Central memory CD8-positive, alpha-beta T cell (primary cell): ENCODE data around the gene SORCS2.

Experiments used
- ATAC-seq: fragments of 150-1000 bp; cut with Tn5 transposase; replicated peaks from 2 replicates; pipeline ENCODE4 v1.10.0; 2022; ENCODE audit warnings: mild to moderate bottlenecking, moderate FRiP score, moderate number of reproducible peaks; ENCODE audit not compliant: poor library complexity, severe bottlenecking; ENCODE audit errors: extremely low read depth
- DNase-seq, 2 donors: peaks; one replicate each; pipeline ENCODE4 v3.0.0; 2021; ENCODE audit warnings: low spot score in 2 of 2
- H3K27ac Mint-ChIP-seq: one replicate; pipeline ENCODE4 v1.8.0; 2022; ENCODE audit warnings: low read depth, mild to moderate bottlenecking, moderate library complexity, mixed read lengths
- H3K27me3 Mint-ChIP-seq: one replicate; pipeline ENCODE4 v1.8.0; 2022; ENCODE audit warnings: mixed read lengths
- H3K36me3 Mint-ChIP-seq: one replicate; pipeline ENCODE4 v1.8.0; 2022; ENCODE audit warnings: mild to moderate bottlenecking, moderate library complexity, mixed read lengths; ENCODE audit not compliant: insufficient read depth
- H3K4me1 Mint-ChIP-seq: one replicate; pipeline ENCODE4 v1.8.0; 2022; ENCODE audit warnings: mixed read lengths
- H3K4me3 Mint-ChIP-seq: one replicate; pipeline ENCODE4 v1.8.0; 2022; ENCODE audit warnings: mild to moderate bottlenecking, moderate library complexity, mixed read lengths
- H3K9me3 Mint-ChIP-seq: one replicate; pipeline ENCODE4 v1.8.0; 2022; ENCODE audit warnings: mixed read lengths

Gene SORCS2

DNA sequence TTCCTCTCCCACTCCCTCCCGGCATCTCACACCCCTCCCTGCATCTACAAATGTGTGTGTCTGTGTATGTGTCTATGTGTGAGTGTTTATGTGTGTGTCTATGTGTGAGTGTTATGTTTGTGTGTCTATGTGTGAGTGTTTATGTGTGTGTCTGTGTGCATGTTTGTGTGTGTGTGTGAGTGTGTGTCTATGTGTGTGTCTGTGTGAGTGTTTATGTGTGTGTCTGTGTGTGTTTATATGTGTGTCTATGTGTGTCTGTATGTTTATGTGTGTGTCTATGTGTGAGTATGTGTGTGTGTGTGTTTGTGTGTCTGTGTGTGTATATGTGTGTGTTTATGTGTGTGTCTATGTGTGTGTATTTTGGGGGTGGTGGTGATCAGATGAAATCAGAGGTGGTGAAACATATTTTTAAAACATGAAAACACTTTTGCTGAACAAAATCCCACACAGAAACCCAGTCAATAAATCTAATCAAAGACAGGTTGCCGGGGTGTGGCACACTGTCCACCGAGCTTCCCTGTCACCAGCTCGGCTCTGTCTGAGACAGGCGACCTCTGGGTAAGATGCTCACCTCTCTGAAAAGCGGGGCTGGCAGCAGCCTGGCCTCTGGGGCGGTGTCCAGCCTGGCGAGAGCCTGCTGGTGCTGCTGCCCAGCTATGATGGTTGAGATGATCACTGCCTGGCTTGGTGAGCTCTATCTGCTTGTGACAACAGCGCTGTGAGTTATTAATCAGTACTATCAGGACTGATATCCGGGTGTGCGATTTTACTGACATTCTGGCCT is 429.1 kb downstream of the SORCS2 start:
- Mint-ChIP-seq H3K4me1 (no peaks in the 10 kb centered on the region), H3K27ac (no peak overlapping the region), H3K4me3 (no peak overlapping the region), H3K36me3 (no peaks in the 10 kb centered on the region), H3K9me3 (no peaks in the 10 kb centered on the region), H3K27me3 (peaks cover 11% of the 10 kb centered on the region)
- ATAC-seq (no peak), DNase-seq (no peak)

DNA sequence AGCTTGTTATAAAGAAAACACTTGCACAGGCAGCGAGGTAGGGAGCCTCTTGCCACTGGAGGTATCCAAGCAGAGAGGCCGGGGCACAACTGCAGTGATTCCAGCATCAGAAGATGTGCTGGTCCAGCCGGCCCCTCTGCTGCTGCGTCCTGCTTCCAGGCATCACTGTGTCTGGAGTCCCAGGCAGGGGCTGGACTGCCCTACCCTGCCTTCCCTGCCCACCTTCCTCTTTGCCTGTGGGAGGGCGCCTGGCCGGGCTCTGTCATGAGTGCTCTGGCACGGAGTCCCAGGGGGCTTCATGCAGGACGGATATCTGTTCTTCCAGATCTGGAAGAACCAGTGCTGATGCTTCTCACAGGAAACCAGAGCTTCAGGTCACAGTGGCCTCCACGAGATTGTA is 430.0 kb downstream of the SORCS2 start:
- no peak for DNase-seq
- Mint-ChIP-seq H3K4me3 (no peak overlapping the region), H3K4me1 (no peaks in the 10 kb centered on the region), H3K9me3 (no peaks in the 10 kb centered on the region), H3K27ac (no peak overlapping the region), H3K36me3 (no peaks in the 10 kb centered on the region), H3K27me3 (peaks cover 11% of the 10 kb centered on the region)
- no peak for ATAC-seq

DNA sequence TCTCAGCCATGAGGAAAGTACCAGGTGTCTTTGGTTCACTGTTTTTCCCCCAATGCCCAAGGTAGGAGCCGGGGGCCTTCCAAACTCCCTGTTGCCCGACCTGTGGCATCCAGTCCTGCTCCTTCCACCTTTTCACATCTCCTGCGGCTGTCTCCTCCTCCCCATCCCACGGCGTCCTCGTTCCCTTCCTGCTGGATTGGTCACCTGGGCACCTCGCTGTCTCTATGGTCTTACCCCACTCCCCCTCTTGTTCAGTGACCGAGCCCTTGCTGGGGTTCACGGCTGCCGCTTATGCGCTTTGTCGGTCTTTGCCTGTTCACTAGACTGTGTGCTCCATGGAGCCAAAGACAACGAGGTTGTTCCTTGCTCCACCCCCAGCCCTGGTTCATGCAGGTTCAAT is 431.1 kb downstream of the SORCS2 start:
- no peak overlapping the region for H3K27ac Mint-ChIP-seq
- no peaks in the 10 kb centered on the region for H3K9me3 Mint-ChIP-seq
- H3K4me3 Mint-ChIP-seq: no peak overlapping the region
- no peaks in the 10 kb centered on the region for H3K4me1 Mint-ChIP-seq
- peaks cover 11% of the 10 kb centered on the region for H3K27me3 Mint-ChIP-seq
- no peaks in the 10 kb centered on the region for H3K36me3 Mint-ChIP-seq
- no peak for ATAC-seq
- DNase-seq: no peak

DNA sequence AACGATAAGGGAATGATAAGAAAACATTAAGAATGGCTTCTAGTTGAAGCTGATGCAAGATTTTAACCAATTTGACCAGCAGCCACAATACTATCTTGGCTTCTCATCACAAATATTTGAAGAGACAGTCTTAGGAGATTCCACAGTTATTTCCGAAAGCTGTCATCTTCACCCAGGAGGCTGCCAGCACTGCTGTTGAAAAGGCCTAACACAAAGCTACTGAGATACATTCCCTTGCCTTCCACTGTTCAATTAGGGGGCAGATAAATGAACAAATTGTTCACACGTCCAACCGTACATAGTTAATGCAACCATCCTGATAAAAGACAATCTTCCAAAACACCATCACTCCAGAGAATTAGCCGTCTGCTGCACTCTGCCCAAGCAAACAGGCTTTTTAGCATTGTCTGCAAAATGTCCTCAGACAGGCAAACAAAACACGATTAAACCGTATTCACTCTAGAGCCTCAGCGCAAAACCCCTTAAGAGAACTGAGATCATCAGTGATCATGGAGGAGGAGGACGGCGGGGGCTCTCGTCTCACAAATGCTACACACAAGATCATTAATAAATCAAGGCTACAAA is 432.1 kb downstream of the SORCS2 start:
- ATAC-seq: no peak
- Mint-ChIP-seq H3K27ac (no peak overlapping the region), H3K4me1 (no peaks in the 10 kb centered on the region), H3K4me3 (no peak overlapping the region), H3K9me3 (no peaks in the 10 kb centered on the region), H3K27me3 (peaks cover 11% of the 10 kb centered on the region), H3K36me3 (no peaks in the 10 kb centered on the region)
- no peak for DNase-seq

DNA sequence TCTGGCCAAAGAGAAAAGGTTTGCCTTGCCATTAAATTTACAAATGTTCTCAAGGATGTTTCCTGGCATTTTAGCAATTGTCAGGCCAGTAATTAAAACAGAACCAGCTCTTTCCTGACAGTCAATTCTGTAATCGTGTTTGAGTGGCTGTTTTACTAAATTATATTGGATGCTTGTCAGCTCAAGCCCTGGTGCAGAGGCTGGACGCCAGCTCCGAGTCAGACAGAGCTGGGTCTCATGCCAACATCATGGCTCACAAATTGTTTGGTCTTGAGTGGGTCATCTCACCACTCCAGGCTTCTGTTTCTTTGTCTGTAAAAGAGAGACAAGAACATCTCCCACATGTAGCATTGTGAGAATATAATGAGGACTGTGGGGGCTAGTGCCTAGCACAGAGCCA is 432.7 kb downstream of the SORCS2 start:
- Mint-ChIP-seq H3K4me1 (no peaks in the 10 kb centered on the region), H3K27ac (no peak overlapping the region), H3K9me3 (no peaks in the 10 kb centered on the region), H3K4me3 (no peak overlapping the region), H3K36me3 (no peaks in the 10 kb centered on the region), H3K27me3 (peaks cover 11% of the 10 kb centered on the region)
- ATAC-seq (no peak), DNase-seq (no peak)

DNA sequence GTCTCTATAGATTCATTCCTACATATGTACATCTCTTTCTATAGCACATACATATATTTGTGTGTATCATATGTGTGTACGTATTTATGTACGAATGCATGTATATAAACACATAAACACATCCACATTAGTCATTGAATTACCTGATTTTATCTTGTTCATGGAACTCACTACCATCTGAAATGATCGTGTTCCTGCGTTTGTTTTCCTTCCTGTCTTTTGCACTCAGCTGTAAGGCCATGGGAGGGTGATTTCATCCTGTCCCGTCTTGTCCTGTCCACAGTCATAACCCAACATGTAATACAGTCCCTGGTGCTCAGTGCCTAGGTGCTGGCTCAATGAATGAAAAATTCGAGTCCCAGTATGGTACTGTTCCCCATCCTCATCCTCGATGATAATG is 434.2 kb downstream of the SORCS2 start:
- no peak overlapping the region for H3K27ac Mint-ChIP-seq
- ATAC-seq (no peak), DNase-seq (no peak)
- no peak overlapping the region for H3K4me3 Mint-ChIP-seq
- peaks cover 20% of the 10 kb centered on the region for H3K27me3 Mint-ChIP-seq
- no peaks in the 10 kb centered on the region for H3K36me3 Mint-ChIP-seq
- H3K9me3 Mint-ChIP-seq: no peaks in the 10 kb centered on the region
- H3K4me1 Mint-ChIP-seq: no peaks in the 10 kb centered on the region

DNA sequence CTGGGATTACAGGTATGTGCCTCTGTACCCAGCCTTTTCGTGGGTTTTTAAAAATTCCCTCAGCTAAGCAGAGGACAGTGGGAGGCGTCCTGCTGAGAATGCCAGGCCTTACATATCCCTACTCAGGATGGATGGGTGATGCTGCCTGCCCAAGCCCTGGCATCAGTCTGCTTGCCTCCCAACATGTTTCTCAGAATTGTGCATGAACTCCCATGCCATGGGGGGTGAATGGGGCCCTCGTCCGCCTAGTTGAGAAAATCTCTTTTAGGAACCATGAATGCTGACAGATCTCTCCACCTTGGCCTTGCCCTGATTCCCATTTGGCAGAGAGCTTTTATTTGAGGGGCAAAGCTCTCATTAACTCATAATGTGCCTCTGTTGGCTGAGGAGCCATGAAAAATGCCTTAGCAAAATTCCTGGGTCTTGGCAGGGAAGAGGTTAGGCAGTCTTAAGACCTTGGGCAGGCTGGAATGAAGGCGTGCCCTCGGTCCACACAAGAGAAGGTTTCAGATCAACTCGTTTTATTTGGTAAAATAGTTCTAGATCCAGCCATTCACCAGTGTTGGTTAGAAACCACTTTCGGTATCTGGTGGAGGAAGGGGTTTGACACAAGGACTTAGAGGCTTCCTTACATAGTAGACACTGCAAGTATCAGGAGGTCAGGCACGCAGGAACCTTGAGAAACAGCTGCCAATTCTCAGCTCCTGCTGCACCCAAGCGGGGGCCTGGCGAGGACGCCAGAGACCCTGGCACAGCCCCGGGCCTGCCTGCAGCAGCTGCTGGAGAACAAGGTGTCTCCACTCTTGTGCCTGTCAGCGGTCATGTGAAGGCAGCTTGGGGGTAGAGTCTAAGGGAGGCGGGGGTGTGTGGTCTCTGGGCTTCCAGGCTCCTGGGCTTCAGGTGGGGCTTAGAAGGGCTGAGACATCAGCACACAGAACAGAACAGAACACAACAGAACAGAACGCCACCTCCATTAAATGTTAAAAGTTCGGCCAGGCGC is 435.2 kb downstream of the SORCS2 start:
- no peak for ATAC-seq
- no peak overlapping the region for H3K4me3 Mint-ChIP-seq

DNA sequence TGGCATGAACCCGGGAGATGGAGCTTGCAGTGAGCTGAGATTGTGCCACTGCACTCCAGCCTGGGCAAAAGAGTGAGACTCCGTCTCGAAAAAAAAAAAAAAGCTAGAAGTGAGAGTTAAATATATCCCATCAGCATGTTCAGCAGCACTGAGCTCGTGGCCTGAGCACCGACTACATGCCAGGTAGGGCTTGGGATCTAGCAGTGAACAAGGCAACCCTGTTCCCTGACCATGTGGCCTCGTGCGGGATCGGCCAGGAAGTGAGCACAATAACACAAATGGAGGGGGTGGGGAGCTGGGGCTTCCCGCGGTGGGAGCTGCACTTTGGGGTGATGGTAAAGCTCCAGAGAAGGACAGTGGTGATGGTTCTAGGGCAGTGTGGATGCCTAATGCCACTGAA is 436.1 kb downstream of the SORCS2 start:
- Mint-ChIP-seq H3K27ac (no peak overlapping the region), H3K9me3 (no peaks in the 10 kb centered on the region), H3K27me3 (peaks cover 35% of the 10 kb centered on the region), H3K4me1 (no peaks in the 10 kb centered on the region), H3K36me3 (no peaks in the 10 kb centered on the region), H3K4me3 (no peak overlapping the region)
- no peak for DNase-seq
- no peak for ATAC-seq

More for the DNA sequence above, 435.2 kb downstream of the SORCS2 start:
- DNase-seq: no peak
- no peak overlapping the region for H3K27ac Mint-ChIP-seq
- H3K36me3 Mint-ChIP-seq: no peaks in the 10 kb centered on the region
- H3K9me3 Mint-ChIP-seq: no peaks in the 10 kb centered on the region
- H3K27me3 Mint-ChIP-seq: peaks cover 30% of the 10 kb centered on the region
- no peaks in the 10 kb centered on the region for H3K4me1 Mint-ChIP-seq

DNA sequence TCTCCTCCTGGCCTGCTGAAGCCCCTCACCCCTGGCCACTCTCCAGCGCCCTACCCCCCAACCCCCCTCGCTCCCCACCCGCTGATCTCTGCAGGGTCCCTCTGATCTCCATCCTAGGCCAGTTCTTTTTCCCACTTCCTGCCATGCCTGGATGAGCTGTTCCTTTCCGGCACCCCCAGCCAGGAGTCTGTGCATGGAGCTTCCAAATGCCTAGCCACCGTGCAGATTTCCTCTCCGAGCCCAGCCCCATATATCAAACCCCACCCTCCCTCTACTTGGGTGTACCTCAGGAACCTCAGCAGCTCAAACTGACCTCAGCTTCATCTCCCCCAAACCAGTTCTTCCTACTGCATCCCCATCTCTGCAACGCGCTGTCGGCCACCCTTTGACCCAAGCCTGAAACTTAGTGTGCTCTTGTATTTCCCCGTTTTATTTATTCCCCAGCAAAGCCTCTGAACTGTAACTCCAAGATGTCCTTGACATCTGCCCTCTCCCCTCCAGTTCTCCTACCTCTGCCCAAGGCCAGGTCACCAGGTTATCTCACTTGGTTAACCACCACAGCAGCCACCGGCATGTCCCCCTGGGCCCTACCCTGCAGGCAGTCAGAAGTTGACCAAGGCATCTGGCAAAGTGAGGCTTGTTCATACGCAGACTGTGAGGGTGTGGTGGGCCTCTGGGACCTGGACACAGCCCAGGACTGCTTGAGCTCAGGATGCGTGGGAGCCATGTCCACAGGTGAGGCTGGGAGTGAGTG is 437.3 kb downstream of the SORCS2 start:
- DNase-seq: no peak
- no peaks in the 10 kb centered on the region for H3K36me3 Mint-ChIP-seq
- no peak overlapping the region for H3K27ac Mint-ChIP-seq
- H3K4me1 Mint-ChIP-seq: peaks cover 3% of the 10 kb centered on the region
- ATAC-seq: no peak
- peaks cover 33% of the 10 kb centered on the region for H3K27me3 Mint-ChIP-seq
- H3K9me3 Mint-ChIP-seq: no peaks in the 10 kb centered on the region
- H3K4me3 Mint-ChIP-seq: no peak overlapping the region

DNA sequence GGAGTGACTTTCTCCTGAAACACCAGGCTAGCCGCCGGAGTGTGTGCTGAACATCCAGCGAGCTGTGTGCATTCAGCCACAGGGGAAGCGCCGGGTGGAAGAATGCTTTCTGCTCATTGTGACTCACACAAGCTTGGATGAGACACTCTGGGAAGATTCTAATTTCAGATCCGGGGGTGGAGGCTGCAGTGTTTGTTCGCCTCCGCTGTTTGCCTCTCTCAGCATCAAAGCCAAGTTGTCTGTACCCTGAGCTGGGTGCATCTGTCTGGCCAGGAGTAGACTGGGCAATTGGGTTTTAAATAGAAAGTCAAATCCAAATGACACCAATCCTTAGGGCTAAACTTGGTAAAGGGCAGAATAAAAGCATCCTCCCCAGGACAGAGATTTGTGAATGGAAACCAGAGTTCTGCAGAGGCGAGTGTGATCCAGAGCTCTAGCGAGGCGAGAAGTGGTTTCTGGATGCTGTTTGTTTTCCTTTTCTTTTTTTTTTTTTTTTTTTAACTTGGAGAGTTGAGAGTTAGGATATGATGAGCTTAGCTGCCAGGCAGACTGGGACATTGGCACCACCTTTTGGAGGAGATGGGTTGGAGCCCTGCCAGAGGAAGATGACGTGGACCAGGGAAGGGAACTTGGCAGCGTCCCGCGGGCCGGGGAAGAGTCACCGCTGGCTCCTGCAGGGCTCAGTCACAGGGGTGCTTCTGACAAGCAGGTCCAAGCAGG is 438.4 kb downstream of the SORCS2 start:
- Mint-ChIP-seq H3K4me3 (no peak overlapping the region), H3K36me3 (no peaks in the 10 kb centered on the region), H3K4me1 (peaks cover 12% of the 10 kb centered on the region), H3K27me3 (peaks cover 33% of the 10 kb centered on the region), H3K27ac (peak overlapping the region; percentile 46), H3K9me3 (no peaks in the 10 kb centered on the region)
- ATAC-seq (no peak), DNase-seq (no peak)

DNA sequence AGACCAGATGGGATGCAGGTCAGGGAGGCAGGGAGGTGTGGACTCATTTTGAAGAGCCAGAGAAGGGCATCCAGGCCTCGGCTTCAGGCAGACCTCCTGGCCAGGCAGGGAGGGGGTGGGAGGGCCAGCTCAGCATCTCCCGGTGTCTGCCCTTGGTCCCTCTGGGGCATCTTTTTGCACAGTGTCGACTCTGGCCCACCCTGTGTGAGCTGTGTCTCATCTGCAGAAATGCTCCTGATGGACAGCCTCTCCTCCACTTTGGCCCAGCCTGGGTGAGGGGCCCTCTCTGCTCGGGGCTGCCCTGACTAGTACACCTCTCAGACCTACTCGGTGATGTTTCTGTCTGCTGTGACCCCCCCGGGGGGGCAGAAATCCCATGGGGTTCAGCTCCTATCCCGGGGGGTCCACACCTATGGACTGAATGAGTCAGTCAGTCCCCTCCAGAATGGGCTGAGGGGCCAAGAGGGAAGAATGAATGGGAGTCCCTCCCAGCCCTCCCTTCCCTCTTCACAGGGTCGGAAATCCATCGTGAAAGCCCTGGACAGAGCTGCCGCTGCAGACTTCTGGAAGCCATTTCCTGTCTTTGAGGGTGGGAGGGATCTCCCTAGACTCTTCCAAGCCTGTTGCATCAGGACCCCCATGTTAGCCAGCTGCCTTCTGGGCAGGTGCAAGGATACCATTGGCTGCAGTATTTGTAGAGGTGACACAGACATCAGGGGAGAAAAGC is 439.1 kb downstream of the SORCS2 start:
- H3K4me3 Mint-ChIP-seq: no peak overlapping the region
- no peak for ATAC-seq

More for the DNA sequence above, 439.1 kb downstream of the SORCS2 start:
- no peaks in the 10 kb centered on the region for H3K9me3 Mint-ChIP-seq
- H3K4me1 Mint-ChIP-seq: peaks cover 12% of the 10 kb centered on the region
- DNase-seq: no peak
- peak overlapping the region; percentile 46 for H3K27ac Mint-ChIP-seq
- peaks cover 33% of the 10 kb centered on the region for H3K27me3 Mint-ChIP-seq
- H3K36me3 Mint-ChIP-seq: no peaks in the 10 kb centered on the region
